SHP77 (cell line): ENCODE results near the gene KL.

Experiments
- DNase-seq, 2 experiments: peaks; one replicate each; lab custom pipeline; 2025; lab: John Stamatoyannopoulos, UW

The KL gene

GRCh38 chr13:33037673-33038072 lies 21.4 kb downstream of the KL start:
- no peak for DNase-seq

GRCh38 chr13:33040090-33040489 lies 23.9 kb downstream of the KL start:
- no peak for DNase-seq

GRCh38 chr13:33045851-33046592 lies 29.8 kb downstream of the KL start:
- DNase-seq = no peak

- no peak for DNase-seq
These were observed 33.9 kb downstream of the KL start for GRCh38 chr13:33050161-33050560.

- no peak for DNase-seq
These were observed 35.4 kb downstream of the KL start for GRCh38 chr13:33051632-33052031.

GRCh38 chr13:33052506-33053280 lies 36.5 kb downstream of the KL start:
- no peak for DNase-seq

GRCh38 chr13:33053397-33054066 lies 37.3 kb downstream of the KL start:
- DNase-seq = no peak

GRCh38 chr13:33057019-33057780 lies 41.0 kb downstream of the KL start:
- DNase-seq = peak; percentile 34 to 41

GRCh38 chr13:33058776-33059327 lies 42.6 kb downstream of the KL start:
- no peak for DNase-seq

- no peak for DNase-seq
These were observed 44.6 kb downstream of the KL start for GRCh38 chr13:33060815-33061214.

- DNase-seq = no peak
These were observed 50.1 kb downstream of the KL start for GRCh38 chr13:33066329-33066728.

GRCh38 chr13:33069365-33069764 lies 53.1 kb downstream of the KL start:
- no peak for DNase-seq

GRCh38 chr13:33070713-33071112 lies 54.5 kb downstream of the KL start:
- no peak for DNase-seq

- DNase-seq = no peak
These were observed 56.1 kb downstream of the KL start for GRCh38 chr13:33072282-33072681.

GRCh38 chr13:33072759-33073158 lies 56.5 kb downstream of the KL start:
- no peak for DNase-seq

GRCh38 chr13:33073338-33073737 lies 57.1 kb downstream of the KL start:
- DNase-seq = no peak

- DNase-seq = no peak
These were observed 60.1 kb downstream of the KL start for GRCh38 chr13:33076001-33076992.

GRCh38 chr13:33078263-33078662 lies 62.0 kb downstream of the KL start:
- DNase-seq = no peak

- DNase-seq = no peak
These were observed 63.7 kb downstream of the KL start for GRCh38 chr13:33079960-33080359.

GRCh38 chr13:33080972-33081590 lies 64.9 kb downstream of the KL start:
- DNase-seq = no peak
